ENCODE data around the gene NPHS1.

DNA sequence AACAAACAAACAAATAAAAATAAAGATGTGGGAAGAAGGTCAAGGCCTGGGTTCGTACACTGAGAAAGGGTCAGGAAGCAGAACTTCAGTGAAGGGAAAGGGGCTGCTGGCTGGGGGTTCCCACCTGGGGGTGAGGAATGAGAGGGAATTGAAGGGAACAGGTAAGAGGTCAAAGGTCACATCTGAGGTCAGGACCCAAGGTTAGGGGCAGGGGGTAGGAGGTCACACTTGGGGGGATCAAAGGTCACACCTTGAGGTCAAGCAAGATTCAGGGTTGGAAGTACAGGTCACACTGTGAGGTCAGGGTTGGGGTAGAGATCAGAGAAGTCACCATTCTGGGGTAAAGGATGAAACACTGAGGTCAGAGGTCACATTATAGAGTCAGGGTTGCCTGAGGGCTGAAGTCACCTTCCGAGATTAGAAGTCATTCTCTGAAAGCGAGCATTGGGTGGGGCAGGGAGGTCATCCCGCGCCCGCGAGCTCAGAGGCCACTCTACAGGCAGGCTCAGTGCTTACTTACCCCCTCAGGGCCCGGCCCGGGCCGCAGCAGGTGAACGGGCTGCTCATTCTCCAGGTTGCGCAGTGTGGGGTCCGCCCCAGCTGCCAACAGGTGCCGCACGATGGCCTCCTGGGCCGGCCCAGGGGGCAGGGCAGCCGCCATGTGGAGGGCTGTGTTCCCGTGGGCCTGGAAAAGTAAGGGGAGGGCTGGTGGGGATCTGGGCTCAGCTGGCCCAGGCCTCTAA is 37.2 kb upstream of the NPHS1 start:
- TF ChIP-seq, protein P1, sequence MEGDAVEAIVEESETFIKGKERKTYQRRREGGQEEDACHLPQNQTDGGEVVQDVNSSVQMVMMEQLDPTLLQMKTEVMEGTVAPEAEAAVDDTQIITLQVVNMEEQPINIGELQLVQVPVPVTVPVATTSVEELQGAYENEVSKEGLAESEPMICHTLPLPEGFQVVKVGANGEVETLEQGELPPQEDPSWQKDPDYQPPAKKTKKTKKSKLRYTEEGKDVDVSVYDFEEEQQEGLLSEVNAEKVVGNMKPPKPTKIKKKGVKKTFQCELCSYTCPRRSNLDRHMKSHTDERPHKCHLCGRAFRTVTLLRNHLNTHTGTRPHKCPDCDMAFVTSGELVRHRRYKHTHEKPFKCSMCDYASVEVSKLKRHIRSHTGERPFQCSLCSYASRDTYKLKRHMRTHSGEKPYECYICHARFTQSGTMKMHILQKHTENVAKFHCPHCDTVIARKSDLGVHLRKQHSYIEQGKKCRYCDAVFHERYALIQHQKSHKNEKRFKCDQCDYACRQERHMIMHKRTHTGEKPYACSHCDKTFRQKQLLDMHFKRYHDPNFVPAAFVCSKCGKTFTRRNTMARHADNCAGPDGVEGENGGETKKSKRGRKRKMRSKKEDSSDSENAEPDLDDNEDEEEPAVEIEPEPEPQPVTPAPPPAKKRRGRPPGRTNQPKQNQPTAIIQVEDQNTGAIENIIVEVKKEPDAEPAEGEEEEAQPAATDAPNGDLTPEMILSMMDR (conservative IDR thresholded peaks at IDR 0.05; ENCODE audit: low read depth, low read length) = no peak
- no peak for TF ChIP-seq EZH2 (IDR thresholded peaks at IDR 0.05; ENCODE audit: borderline replicate concordance, low read depth, low read length, poor library complexity, severe bottlenecking)
